ENCODE data around the gene BMP6.

DNA sequence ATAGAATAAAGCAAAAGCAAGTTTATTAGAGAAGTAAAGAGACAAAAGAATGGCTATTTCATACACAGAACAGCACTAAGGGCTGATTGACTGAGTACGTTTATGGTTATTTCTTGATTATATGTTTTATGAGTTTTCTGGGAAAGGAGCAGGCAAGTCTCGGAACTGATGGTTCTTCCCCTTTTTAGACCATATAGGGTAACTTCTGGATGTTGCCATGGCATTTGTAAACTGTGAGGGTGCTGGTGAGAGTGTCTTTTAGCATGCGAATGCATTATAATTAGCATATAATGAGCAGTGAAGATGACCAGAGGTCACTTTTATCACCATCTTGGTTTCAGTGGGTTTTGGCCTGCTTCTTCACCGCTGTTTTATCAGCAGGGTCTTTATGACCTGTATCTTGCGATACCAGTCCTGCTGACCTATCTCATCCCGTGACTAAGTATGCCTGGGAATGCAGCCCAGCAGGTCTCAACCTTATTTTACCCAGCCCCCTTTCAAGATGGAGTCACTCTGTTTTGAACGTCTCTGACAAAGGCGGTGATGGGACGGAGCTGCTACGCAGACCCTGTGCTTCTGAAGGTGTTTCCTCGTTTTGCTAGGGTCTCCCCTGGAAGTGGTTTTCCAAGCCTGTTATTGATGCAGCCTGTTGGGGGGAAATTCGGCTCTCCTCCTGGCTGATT lies 45.4 kb upstream of the BMP6 start:
- TF ChIP-seq, protein P1, sequence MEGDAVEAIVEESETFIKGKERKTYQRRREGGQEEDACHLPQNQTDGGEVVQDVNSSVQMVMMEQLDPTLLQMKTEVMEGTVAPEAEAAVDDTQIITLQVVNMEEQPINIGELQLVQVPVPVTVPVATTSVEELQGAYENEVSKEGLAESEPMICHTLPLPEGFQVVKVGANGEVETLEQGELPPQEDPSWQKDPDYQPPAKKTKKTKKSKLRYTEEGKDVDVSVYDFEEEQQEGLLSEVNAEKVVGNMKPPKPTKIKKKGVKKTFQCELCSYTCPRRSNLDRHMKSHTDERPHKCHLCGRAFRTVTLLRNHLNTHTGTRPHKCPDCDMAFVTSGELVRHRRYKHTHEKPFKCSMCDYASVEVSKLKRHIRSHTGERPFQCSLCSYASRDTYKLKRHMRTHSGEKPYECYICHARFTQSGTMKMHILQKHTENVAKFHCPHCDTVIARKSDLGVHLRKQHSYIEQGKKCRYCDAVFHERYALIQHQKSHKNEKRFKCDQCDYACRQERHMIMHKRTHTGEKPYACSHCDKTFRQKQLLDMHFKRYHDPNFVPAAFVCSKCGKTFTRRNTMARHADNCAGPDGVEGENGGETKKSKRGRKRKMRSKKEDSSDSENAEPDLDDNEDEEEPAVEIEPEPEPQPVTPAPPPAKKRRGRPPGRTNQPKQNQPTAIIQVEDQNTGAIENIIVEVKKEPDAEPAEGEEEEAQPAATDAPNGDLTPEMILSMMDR (IDR thresholded peaks at IDR 0.05): no peak
- TF ChIP-seq POLR2A (IDR thresholded peaks at IDR 0.05) (no peak), EP300 (IDR thresholded peaks at IDR 0.05) (no peak)
